NCI-H128 (cell line): Measurements from ENCODE around the gene NFIC.
"Not testable (repeated sequence)": the region's sequence is repeated elsewhere in the genome, so short reads cannot be mapped to it uniquely, and the experiment has no call there.

Source experiments
- DNase-seq: peaks from one replicate; lab custom pipeline; 2025; ENCODE audit not compliant: unreplicated experiment; lab: John Stamatoyannopoulos, UW

NFIC gene

DNA sequence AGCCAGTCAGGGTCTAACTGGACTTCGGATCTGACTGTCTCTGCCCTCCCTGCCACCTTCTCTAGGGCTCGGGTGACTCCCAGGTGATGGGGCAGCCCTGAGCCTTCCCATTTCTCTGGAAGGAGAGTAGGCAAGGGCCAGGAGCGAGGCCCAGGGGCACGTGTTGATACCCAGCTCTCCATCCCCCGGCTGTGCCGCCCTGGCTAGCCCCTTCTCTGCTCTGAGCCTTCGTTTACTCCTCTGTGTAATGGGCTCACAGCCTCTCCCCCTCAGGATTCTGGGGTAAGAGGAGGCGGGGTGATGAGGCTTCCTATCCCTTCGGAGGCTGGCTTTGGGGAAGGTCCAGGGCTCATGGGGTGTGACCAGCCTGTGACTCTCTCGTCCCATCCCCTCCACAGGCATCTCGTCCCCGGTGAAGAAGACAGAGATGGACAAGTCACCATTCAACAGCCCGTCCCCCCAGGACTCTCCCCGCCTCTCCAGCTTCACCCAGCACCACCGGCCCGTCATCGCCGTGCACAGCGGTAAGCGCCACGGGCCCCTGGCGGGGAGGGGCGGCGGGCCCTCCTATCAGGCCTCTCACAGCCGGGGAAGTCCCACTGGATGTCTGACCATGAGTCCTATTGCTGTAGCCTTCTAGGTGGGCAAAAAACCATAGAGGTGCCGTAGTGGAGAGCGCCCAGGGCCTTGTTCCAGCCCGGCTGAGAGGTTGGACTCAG, 82.4 kb downstream of the NFIC start:
- no peak for DNase-seq

DNA sequence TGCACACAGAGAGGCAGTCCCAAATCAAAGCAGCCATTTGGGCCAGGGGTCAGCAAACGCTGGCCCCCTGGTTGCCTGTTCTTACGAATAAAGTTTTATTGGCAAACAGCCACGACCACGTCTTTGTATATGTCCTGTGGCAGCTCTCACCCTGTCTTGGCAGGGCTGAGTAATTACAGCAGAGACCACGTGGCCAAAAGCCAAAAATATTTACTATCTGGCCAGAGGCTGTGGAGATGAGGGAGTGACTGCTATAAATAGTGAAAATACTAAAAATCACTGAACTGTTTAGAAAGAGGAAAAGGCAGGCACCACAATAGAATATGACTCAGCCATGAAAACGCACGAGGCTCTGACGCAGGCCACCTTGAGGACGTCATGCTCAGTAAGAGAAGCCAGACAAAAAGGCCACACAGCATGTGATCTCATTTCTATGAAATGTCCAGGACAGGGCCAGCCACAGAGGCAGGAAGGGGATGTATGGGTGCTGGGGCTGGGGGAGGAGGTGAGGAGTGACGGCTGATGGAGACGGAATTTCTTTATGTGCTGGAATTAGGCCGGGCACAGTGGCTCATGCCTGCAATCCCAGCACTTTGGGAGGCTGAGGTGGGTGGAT, 84.5 kb downstream of the NFIC start:
- DNase-seq: no peak

DNA sequence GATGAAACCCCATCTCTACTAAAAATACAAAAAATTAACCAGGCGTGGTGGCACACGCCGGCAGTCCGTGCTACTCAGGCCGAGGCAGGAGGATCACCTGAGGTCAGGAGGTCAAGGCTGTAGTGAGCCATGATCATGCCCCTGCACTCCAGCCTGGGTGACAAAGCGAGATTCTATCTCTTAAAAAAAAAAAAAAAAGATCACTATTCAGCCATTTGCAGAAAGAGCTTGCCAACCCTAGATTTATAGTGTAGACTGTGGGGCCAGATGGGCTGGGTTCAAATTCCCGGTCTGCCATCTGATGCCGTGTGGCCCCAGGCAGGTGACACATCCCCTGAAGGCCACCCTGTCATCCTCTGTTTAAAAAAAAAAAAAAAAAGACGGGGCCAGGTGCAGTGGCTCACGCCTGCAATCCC, 85.1 kb downstream of the NFIC start:
- DNase-seq: no peak

DNA sequence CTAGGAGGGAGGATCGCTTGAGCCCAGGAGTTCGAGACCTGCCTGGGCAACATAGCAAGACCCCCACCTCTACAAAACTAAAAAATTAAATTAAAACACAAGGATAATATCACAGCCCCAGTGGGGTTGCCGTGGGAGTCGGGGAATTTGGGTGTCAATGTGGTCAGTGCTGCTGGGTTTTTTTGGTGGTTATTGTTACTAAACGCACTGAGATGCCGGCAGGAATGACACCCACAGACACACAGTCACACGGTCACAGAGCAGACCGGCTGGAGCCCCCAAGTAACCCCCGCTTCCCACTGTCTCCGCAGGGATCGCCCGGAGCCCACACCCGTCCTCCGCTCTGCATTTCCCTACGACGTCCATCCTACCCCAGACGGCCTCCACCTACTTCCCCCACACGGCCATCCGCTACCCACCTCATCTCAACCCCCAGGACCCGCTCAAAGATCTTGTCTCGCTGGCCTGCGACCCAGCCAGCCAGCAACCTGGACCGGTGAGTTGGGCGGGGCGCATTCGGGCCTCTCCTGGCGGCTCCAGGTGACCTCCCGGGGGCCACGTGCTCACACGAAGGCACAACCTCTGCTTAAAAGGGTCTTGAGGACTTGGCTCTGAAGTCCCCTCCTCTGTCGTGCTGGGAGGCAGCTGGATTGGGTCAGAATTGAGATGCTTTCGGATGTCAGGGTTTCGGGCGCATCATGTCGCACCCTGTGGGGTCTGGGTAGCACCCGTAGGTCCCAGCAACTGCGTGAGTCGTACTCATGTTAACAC, 86.0 kb downstream of the NFIC start:
- no peak for DNase-seq

DNA sequence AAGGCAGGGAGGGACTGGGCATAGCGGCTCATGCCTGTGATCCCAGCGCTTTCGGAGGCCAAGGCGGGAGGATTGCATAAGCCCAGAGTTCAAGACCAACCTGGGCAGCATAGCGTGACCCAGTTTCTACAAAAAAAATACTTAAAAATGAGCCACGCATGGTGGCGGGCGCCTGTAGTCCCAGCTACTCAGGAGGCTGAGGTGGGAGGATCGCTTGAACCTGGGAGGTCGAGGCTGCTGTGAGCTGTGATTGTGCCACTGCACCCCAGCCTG, 86.5 kb downstream of the NFIC start:
- DNase-seq: not testable (repeated sequence)

DNA sequence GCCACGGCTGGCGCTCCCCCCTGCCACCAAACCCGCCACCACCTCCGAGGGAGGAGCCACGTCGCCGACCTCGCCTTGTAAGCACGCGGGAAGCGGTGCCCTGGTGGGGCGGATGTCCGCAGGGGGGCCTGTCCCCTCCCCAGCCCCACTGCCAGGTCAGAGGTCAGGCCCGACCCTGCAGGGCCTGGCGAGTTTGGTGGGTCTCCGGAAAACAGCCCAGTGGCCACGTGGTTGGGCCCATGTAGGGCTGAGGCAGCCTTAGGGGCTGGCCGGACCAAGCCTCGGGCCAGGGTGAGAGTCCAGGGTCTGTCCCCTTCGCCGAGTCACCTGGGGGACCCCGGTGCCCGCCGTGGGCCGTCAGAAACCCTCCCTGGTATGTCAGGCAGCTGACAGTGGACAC, 87.5 kb downstream of the NFIC start:
- no peak for DNase-seq

DNA sequence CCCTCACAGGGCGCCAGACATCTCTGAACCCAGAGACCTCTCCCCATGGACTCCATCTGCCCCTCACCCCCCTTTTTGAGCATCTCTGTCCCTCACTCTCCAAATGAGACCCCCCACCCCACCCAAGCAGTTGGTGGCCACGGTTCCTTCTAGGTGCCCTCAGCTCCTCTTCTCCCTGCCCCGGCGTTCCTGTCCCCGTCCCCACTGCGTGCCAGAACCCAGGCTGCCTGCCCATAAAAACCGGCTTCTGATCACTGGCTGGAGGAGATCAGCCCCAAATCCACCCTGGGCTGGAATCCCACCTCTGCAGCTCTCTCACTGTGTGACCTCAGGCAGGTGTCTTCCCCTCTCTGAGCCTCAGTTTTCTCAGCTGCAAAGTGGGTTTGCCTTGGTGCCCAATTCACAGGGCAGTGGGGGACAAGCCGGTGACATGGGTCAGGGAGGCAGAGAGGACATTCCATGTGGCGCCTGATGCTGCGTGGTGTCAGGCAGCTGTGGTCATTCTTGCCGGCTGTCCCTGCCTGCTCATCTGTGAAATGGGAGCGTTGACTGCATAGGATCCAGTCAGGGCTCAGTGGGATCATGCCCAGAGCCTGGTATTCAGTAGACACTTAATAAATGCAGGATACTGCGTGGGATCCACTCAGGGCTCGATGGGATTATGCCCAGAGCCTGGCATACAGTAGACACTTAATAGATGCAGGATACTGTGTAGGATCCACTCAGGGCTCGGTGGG, 88.4 kb downstream of the NFIC start:
- DNase-seq: no peak

DNA sequence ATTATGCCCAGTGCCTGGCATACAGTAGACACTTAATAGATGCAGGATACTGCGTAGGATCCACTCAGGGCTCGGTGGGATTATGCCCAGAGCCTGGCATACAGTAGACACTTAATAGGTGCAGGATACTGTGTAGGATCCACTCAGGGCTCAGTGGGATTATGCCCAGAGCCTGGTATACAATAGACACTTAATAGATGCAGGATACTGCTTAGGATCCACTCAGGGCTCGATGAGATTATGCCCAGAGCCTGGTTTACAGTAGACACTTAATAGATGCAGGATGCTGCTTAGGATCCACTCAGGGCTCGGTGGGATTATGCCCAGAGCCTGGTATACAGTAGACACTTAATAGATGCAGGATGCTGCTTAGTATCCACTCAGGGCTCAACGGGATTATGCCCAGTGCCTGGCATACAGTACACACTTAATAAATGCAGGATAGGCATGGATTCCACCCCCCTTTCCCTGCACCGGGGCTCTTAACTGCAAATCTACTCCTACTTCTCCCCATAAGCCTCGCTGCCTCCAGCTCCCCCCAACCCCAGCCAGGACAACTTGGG, 89.1 kb downstream of the NFIC start:
- no peak for DNase-seq

DNA sequence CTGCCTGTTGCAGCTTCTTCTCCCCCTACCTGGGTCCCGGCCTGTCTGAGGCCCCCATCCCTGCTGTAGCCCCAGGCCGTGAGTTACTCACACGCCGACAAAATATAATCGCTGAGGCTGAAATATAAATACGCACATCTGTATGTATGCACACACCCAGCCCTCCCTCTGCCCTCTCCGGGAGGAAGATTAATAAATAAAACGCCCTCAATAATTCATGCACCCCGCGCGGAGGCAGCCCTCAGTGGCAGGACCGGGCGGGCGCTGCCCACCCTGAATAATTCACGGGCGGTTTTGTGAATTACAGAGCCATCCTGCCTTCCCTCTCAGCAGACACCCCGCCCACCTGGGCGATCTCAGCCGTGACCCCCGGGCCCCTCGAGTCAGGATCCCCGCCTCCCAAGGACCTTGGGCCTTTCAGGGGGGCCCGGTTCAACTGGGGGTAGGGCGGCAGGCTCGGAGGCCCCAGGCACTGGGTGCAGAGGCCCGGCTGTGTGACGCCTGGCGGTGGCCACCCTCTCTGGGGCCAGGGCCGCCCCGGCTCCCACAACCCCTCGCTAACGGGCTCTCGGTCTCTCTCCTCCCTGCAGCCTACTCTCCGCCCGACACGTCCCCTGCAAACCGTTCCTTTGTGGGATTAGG, 89.7 kb downstream of the NFIC start:
- no peak for DNase-seq

DNA sequence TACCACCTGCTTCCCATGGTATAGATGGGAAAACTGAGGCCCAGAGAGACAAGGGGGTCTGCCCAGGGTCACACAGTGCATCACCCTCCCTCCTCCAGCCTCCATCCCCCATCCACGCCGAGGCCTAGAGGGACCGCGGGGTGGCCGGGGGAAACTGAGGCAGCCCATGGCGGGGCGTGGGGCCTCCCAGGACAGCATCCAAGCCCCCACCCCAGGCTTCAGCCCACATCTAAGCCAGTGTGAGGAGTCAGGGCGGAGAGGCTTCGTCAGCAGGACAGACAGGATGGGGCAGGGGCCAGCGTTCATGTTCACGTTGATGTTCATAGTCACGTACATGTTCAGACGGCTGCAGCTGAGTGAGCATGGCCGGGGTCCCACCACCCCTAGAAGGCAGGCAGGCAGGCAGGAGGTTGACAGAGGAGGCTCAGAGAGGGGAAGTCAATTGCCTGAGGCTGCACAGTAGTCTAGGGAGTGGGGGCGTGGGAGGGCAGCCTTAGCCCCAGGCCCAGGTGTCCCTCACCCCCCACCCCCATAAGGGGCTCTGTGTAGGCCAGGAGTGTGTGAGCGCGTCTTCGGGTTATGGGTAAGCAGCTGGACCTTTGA, 90.6 kb downstream of the NFIC start:
- no peak for DNase-seq

DNA sequence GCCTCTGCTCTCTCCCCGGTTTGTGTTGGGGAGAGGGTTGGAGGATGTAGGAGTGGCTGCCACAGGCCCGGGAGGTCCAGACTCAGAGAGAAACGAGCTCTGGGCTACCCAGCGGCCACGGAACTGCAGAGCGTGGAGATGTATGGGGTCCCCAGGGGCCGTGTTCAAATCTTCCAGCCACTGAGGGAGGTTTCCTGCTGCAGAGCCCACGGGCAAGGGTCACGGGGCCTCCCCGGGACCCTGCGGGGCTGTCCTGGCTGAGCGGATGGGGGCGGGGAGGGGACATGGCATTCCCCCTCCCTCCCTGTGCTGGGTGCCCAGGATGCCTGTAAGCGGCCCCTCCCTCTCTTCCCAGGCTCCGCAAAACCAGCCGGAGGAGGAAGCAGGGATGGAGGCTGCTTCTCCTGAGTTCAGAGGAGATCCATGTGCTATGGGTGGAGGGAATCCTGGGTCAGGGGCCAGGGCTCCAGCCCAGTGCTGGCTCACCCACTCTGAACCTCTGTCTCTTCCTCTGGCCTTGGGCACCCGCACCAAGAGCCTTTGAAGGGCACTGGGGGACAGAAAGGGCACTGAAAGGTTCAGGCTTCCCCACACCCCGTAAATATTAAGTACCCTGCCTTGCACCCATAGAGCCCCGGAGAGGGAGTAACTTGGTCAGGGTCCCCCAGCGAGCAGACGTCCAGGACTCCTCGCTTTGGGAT, 91.3 kb downstream of the NFIC start:
- no peak for DNase-seq

DNA sequence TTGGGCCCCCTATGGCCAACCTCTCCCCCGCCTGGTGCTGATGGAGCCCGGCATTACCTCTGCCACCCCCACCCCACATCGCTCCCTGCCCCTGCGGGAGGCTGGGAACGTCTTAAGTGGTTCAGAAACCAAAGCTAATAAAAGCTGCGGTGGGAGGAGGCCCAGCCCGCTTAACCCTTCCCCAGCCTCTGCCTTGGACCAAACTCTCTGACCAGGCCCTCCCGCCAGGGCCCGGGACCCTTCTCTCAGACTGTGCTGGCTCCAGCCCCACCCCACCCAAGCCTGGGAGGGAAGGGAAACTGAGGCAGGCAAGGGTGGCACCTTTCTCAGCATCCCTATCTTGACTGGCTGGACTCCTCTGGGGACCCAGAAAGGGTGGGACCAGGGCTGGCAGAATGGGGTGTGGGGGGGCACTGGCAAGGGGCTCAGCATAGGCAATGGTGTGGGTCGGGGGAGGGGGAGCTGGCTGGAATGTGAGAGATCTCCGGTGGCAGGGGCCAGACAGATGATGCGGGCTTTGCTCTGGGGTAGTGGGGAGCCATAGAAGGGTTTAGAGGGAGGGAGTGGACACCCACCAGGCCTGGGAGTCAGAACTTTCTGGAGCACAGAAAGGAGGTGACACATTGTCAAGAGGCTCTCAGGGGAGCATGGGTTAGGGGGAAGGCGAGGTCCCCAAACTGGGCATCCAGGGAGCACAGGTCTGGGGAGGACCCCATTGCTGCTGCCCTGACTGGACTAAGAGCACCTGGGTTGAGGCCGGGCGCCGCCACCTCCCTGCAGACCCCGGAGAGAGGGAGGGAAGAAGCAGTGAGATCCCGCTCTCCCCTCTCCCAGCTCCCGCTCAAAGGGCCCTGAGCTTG, 92.1 kb downstream of the NFIC start:
- DNase-seq: no peak

DNA sequence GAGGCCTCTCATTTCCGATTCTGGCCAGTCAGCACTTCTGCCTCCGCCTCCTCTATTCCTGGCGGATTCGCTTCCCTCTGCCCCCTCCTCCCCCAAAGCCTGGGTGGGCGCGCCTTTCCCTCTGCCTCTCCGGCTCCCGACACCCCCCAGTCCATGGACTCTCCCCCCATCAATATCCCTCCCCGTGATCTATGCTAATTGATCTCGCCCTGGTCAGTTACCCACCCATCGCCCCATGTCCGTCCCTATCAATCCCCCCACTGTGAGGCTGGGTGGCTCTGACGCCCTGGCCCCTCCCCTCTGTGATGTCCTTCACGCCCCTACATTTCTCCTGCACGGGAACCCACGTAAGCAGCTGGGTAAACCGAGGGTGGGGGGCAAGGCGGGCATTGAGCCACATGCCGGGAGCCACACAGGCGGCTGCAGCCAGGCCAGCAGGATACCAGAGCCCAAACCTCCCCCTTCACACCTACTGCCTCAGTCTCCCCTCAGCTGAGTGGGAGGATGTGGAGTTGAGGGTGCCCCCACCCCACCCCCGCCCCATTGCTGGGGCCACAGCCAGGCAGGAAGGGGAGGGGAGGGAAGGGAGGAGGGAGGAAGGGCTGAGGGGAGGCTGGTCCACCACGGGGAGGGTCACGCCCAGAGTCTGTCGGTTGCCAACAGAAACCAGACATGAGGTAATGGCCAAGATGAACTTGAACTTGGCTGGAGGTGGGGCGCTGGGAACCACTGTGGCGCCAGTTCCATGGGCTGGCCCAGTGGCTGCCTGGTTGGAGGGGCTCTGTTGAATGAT, 92.9 kb downstream of the NFIC start:
- DNase-seq: no peak

DNA sequence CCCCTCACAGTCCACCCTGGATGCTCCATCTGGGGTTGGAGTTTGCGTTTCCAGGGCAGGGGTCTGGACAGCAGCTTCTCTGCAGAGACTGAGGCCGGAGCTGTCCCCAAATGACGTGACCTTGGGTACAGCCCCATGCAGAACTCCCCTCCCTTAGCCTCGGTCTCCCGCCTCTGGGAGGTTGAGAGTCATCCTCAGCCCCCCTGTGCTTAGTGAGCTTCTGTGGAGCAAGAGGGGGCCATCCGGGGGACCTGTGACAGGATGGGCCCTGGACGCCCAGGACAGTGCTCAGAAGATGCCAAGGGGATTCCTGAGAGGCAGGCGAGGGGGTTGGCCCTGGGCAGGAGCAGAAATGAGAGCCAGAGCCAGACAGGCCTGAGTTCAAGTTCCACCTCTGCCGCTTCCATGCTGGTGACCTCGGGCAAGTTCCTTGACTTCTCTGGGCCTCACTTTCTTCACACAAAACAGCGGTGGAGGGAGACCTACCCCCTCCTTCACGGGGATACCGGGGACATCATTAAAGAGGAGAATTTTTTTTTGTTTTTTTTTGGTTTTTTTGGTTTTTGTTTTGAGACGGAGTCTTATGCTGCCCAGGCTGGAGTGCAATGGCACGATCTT, 93.7 kb downstream of the NFIC start:
- DNase-seq: no peak

DNA sequence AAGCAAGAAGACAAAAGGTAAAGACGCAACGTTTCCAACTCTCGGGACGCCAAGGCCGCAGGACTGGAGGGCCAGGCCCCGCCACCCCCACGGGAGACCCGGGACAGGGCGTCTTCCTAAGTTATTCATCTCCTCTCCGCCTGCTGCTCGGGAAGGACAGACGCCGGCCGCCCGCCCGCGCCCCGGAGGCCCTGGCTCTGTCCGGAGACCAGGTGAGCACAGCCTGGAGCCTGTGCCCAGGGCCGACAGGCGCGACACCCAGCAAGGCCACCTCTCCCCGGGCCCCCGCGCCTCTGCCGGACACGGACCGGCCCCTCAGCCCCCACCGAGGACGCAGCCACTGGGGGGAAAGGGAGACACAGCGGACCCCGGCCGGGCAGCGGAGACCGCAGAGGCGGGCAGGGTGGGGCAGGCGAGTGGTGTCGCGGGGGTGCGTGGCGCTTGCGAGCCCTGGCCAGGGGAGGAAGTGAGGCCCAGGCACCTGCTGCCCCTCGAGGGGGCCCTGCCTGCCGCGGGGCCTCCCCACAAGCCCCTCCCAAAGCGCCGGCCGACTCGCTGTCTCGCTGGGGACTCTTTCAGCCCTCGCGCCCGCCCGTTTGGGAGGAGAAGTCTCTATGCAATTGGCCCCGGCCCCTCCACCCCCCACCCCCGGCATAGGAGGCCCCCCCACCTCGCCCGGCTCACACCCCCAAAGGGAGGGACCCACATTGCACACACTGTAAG, 96.8 kb downstream of the NFIC start:
- no peak for DNase-seq

DNA sequence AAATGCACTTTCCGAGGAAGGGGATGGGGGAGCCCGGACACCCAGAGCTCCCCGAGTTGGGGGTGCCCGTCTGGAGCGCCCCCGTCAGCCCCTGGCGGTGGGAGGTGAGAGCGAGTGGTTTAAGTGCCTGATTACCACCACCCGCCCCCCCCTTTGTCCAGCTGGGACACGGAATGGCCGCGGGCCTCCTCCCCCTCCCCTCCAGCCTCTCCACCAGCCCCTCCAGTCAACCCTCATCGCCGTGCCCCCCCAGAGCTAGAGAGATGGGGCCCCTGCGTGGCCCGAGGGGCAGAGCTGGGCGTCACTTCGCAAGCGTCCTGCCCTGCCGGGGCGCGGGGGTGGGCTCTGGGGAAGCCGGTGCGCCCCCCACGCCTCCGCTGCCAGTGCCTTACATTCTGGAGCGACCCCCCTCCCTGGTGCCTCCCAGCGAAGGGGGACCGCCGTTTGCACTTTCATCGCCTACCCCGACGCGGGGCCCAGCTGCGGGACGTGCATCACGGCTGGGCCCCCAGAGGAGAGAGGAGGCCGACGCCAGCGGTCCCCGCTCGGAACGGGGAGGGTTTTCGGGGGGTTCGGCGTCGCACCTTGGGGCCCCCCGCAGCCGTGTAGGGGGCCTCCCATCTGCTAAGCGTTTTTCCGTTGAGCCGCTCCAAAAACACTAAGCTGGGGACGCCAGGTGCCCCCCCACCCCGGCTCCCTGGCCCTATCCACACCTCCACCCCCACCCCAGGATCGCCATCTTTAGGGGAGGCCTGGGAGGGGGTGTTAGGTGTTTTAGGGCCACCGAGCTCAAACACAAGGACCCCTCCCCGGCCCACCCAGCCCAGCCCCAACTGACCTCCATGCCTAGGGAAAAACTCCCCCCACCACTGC, 97.6 kb downstream of the NFIC start:
- no peak for DNase-seq
